Measurements from ENCODE around the gene PRKCZ. TPM values are rescaled to one million over a fixed set of nuclear protein-coding genes. Genes with fewer than 3 reads are reported as not detected.

PRKCZ gene
- total and polyA plus RNA-seq, 5 experiments from 2014 or later = 7.8 to 33.9 (median 11.3) TPM

DNA sequence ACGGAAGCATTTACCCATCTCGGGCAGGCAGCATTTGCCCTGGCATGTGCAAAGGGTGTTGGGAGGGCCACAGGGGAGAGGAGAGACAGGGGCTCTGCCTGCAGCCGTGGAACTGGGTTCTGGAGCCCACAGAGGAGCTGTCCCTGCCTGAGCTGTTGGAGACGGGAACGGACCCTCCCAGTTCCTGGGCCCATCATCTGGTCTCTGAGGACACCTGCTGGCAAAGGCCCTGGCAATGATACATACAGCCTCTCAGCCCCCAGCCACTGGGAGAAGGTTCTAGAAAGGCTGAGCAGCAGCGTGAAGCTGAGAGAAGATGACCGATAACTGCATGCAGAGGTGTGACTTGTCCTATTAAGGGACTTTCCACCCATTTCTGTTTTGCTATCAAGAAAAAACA is 113.0 kb downstream of the PRKCZ start:
- H3K4me1 Mint-ChIP-seq = peaks cover 9 to 36% (median 20%) of the 10 kb centered on the region in 4 donors
- peak in 3 of 10 donors; percentile 27 to 45 (median 29) for DNase-seq
- H3K9me3 Mint-ChIP-seq = no peaks in the 10 kb centered on the region
- H3K27ac Mint-ChIP-seq = peak overlapping the region; percentile 55 to 95 (median 89)
- H3K4me3 Mint-ChIP-seq = peak overlapping the region in 9 of 10 donors; percentile 4 to 56 (median 33)
- peaks cover 5 to 20% (median 5%) of the 10 kb centered on the region in 3 donors for H3K36me3 Mint-ChIP-seq
- no peaks in the 10 kb centered on the region for H3K27me3 Mint-ChIP-seq
- POLR2A ChIA-PET = no interaction called here
- peak; percentile 33 to 75 for ATAC-seq

DNA sequence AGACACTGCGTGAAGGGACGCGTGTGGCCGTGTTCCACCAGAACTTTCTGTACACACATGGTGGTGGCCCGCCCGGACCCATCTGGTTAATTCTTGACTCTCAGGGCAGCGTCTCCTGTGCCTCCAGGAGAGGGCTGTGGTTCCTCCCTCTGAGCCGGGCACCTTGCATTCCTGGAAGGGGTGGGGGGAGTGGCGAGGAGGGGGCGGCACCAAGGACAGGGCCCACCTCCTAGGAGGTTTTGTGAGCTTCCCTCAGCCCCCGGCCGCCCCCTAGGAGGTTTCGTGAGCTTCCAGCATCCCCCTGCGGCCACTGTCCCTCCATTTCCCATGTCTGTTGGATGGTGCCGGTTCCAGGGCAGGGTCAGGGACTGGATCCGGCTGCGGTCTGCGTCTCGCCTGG is 115.4 kb downstream of the PRKCZ start:
- H3K4me3 Mint-ChIP-seq = no peak overlapping the region
- peaks cover 5 to 10% (median 9%) of the 10 kb centered on the region in 3 donors for H3K36me3 Mint-ChIP-seq
- ATAC-seq (no peak), DNase-seq (no peak)
- H3K27me3 Mint-ChIP-seq = no peaks in the 10 kb centered on the region
- POLR2A ChIA-PET = interaction anchor here (1.1 kb wide), 1 partner anchor 9 kb away, joined by 3 read pairs; no protein-coding TSS in a partner anchor
- no peak overlapping the region for H3K27ac Mint-ChIP-seq
- peaks cover 8 to 26% (median 16%) of the 10 kb centered on the region in 4 donors for H3K4me1 Mint-ChIP-seq
- H3K9me3 Mint-ChIP-seq = no peaks in the 10 kb centered on the region

DNA sequence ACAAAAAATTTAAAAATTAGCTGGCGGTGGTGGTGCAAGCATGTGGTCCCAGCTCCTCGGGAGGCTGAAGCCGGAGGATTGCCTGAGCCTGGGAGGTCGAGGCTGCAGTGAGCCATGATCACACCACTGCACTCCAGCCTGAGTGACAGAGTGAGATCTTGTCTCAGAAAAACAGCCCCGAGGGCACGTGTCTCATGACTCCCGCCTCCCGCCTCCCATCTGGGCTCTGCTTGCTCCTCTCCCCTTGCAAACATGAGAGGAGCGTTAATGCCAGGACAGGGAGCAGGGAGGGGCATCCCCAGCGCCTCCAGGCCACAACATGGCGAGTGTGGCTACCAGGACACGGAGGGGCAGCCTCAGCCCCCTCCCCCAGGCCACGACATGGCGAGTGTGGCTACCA is 116.0 kb downstream of the PRKCZ start:
- ATAC-seq = no peak
- Mint-ChIP-seq H3K4me1 (peaks cover 7 to 22% (median 15%) of the 10 kb centered on the region in 4 donors), H3K9me3 (no peaks in the 10 kb centered on the region), H3K4me3 (no peak overlapping the region), H3K27ac (no peak overlapping the region), H3K27me3 (no peaks in the 10 kb centered on the region), H3K36me3 (peaks cover 5 to 10% (median 9%) of the 10 kb centered on the region in 3 donors)
- POLR2A ChIA-PET = interaction anchor here (1.1 kb wide), 1 partner anchor 10 kb away, joined by 3 read pairs; no protein-coding TSS in a partner anchor
- no peak for DNase-seq

DNA sequence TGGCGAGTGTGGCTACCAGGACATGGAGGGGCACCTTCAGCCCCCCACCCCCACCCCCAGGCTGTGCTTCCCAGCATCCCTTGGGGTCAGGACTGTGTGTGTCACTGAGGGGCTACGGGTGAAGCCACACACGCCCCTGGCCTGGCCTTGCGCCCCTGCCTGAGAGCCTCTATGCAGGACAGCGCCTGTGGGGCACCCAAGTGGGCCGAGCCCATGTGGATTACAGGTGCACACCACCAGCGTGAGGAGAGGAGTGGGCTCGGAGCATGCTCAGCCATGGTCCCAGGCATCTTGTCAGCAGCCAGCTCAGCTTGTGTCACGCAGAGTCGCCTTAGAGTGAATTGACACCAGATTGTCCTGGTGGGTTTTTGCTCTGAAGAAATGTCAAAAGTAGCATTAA is 116.5 kb downstream of the PRKCZ start:
- POLR2A ChIA-PET = no interaction called here
- no peak overlapping the region for H3K27ac Mint-ChIP-seq
- H3K4me1 Mint-ChIP-seq = peaks cover 7 to 17% (median 13%) of the 10 kb centered on the region in 4 donors
- no peak overlapping the region for H3K4me3 Mint-ChIP-seq
- no peaks in the 10 kb centered on the region for H3K27me3 Mint-ChIP-seq
- no peaks in the 10 kb centered on the region for H3K9me3 Mint-ChIP-seq
- ATAC-seq (no peak), DNase-seq (no peak)
- H3K36me3 Mint-ChIP-seq = peaks cover 5 to 10% (median 9%) of the 10 kb centered on the region in 3 donors

DNA sequence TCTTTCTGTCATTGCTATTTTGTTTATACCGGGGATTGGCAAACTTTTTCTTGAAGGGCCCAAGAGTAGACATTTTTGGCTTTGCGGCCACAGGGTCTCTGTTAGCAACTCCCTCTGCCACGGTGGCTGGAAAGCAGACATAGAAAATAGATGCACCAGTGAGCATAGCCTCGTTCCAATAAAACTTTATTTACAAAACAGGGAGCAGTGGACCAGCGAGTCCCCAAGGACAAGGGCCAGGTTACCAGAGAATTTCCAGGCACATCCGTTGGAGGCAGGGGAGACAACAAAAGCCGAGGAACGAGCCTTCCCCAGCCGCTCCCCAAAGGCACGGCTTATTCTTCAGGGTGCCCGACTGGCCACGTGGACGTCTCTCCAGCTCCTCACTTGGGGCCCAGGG is 117.9 kb downstream of the PRKCZ start:
- ATAC-seq = no peak
- H3K27me3 Mint-ChIP-seq = no peaks in the 10 kb centered on the region
- H3K4me1 Mint-ChIP-seq = peaks cover 1 to 8% (median 3%) of the 10 kb centered on the region in 4 donors
- H3K36me3 Mint-ChIP-seq = peaks cover 0 to 10% (median 9%) of the 10 kb centered on the region in 3 donors
- POLR2A ChIA-PET = no interaction called here
- H3K4me3 Mint-ChIP-seq = no peak overlapping the region
- no peaks in the 10 kb centered on the region for H3K9me3 Mint-ChIP-seq
- DNase-seq = no peak
- peak overlapping the region in 1 of 10 donors; percentile 14 for H3K27ac Mint-ChIP-seq

DNA sequence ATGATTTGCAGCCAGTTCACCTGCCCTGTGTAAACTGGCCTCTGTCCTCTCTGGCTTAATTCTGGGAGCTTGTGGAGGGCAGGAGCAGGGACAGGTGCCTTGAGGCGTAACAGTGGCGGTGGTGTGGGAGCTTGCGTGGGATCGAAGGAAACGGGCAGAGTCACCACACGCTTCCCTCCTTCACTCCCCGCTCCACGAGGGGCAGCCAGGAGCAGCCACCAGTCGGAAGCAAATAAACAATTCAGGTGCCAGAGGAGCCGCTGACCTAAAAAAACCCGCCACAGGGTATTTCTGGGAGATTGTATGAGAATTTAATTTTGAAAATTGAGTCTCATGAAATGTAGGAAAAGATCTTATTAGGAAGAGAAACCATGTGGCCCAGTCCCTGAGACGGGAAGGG is 118.3 kb downstream of the PRKCZ start:
- POLR2A ChIA-PET = no interaction called here
- ATAC-seq = no peak

DNA sequence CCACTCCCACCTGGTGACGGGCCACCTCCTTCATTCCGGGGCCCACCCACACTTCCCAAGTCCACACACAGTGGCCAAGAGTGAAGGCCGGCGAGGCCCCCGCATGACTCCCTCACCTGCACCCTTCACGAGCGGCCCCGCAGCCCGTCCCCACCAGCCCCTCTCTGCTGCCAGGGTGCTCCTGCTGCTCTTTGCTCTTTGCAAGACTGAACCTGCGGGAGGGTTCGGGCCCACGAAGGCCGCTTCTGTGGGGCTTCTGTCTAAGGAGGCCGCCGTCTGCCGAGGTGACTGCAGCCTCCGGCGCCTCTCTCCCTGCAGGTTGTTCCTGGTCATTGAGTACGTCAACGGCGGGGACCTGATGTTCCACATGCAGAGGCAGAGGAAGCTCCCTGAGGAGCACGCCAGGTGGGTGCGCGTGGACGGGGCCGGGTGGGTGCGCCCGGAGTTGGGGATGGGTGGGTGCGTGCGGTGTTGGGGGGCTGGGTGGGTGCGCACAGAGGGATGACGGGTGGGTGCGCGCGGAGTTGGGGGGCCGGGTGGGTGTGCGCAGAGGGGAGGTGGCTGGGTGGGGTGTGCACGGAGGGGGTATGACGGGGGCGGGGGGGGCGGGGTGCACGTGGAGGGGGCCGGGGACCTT is 119.1 kb downstream of the PRKCZ start:
- Mint-ChIP-seq H3K4me1 (peaks cover 0 to 10% (median under 1%) of the 10 kb centered on the region in 4 donors), H3K4me3 (no peak overlapping the region), H3K9me3 (no peaks in the 10 kb centered on the region), H3K36me3 (peaks cover 0 to 9% (median 6%) of the 10 kb centered on the region in 3 donors), H3K27me3 (no peaks in the 10 kb centered on the region), H3K27ac (no peak overlapping the region)
- ATAC-seq = no peak
- DNase-seq = no peak
- POLR2A ChIA-PET = no interaction called here

More for the DNA sequence above, 118.3 kb downstream of the PRKCZ start:
- no peak for DNase-seq
- Mint-ChIP-seq H3K36me3 (peaks cover 0 to 9% (median 6%) of the 10 kb centered on the region in 3 donors), H3K27me3 (no peaks in the 10 kb centered on the region), H3K9me3 (no peaks in the 10 kb centered on the region), H3K27ac (peak overlapping the region in 1 of 10 donors; percentile 24), H3K4me1 (peaks cover 0 to 8% (median under 1%) of the 10 kb centered on the region in 4 donors), H3K4me3 (no peak overlapping the region)

DNA sequence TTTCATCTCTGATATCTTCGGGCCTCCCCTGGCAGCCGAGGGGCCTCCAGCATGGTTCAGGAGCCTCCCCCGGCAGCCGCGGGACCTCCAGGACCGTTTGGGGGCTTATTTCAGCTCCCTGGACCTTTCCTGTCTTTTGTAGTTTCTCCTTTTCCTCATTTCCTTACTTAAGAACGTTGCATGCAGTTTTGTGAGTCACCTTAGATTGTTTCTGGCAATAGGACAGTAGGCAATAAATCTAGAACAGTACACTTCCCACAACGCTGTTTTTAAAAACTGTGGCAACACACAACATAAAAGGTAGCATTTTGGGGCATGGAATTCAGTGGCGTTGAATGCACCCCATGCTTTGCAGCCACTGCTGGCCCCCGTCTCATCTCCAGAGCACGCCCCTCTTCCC is 120.0 kb downstream of the PRKCZ start:
- Mint-ChIP-seq H3K27me3 (no peaks in the 10 kb centered on the region), H3K4me1 (peaks cover 0 to 12% (median under 1%) of the 10 kb centered on the region in 4 donors), H3K36me3 (peaks cover 0 to 9% (median 6%) of the 10 kb centered on the region in 3 donors), H3K27ac (peak overlapping the region in 2 of 10 donors; percentile 18 to 24), H3K9me3 (no peaks in the 10 kb centered on the region), H3K4me3 (no peak overlapping the region)
- no peak for ATAC-seq
- POLR2A ChIA-PET = no interaction called here
- DNase-seq = no peak

DNA sequence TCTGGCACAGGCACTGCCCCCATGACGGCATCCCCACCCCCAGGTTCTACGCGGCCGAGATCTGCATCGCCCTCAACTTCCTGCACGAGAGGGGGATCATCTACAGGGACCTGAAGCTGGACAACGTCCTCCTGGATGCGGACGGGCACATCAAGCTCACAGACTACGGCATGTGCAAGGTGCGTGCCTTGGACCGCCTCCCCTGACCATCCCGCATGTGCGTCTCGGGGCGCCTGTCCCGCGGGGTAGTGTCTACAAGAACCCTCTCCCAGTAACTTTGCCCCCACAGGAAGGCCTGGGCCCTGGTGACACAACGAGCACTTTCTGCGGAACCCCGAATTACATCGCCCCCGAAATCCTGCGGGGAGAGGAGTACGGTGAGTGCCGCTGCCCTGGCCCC is 121.8 kb downstream of the PRKCZ start:
- ATAC-seq (no peak), DNase-seq (no peak)
- peaks cover 0 to 11% (median 10%) of the 10 kb centered on the region in 3 donors for H3K36me3 Mint-ChIP-seq
- H3K27me3 Mint-ChIP-seq = no peaks in the 10 kb centered on the region
- peaks cover 0 to 15% (median under 1%) of the 10 kb centered on the region in 4 donors for H3K4me1 Mint-ChIP-seq
- no peak overlapping the region for H3K4me3 Mint-ChIP-seq
- POLR2A ChIA-PET = no interaction called here
- H3K27ac Mint-ChIP-seq = no peak overlapping the region
- H3K9me3 Mint-ChIP-seq = no peaks in the 10 kb centered on the region

DNA sequence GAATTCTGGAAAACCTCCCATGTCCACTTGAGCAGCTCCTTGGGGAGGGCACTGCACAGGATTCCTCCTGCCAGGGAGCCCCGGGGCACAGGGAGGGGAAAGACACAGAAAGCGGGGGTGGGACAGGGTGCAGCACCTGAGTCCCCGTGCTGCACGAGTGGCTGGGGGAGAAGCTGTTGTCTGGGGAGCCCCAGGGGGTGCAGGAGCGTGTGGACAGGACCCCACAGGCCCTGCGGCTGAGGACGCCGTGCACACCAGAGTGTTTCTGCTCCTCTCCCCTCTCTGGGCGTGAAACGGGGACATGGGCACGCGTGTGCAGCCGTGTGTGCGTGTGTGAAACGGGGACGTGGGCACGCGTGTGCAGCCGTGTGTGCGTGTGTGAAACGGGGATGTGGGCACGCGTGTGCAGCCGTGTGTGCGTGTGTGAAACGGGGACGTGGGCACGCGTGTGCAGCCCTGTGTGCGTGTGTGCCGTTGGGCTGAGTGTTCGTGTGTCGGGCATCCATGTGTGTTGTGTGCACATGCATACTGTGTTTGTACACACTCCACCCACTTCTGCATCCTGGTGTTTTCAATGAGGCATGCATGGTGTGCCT is 122.4 kb downstream of the PRKCZ start:
- Mint-ChIP-seq H3K4me3 (no peak overlapping the region), H3K27ac (peak overlapping the region in 4 of 10 donors; percentile 16 to 40 (median 24)), H3K27me3 (no peaks in the 10 kb centered on the region), H3K9me3 (no peaks in the 10 kb centered on the region), H3K4me1 (peaks cover 0 to 15% (median 2%) of the 10 kb centered on the region in 4 donors), H3K36me3 (peaks cover 0 to 14% (median 11%) of the 10 kb centered on the region in 3 donors)
- POLR2A ChIA-PET = no interaction called here
- DNase-seq = no peak
- no peak for ATAC-seq

DNA sequence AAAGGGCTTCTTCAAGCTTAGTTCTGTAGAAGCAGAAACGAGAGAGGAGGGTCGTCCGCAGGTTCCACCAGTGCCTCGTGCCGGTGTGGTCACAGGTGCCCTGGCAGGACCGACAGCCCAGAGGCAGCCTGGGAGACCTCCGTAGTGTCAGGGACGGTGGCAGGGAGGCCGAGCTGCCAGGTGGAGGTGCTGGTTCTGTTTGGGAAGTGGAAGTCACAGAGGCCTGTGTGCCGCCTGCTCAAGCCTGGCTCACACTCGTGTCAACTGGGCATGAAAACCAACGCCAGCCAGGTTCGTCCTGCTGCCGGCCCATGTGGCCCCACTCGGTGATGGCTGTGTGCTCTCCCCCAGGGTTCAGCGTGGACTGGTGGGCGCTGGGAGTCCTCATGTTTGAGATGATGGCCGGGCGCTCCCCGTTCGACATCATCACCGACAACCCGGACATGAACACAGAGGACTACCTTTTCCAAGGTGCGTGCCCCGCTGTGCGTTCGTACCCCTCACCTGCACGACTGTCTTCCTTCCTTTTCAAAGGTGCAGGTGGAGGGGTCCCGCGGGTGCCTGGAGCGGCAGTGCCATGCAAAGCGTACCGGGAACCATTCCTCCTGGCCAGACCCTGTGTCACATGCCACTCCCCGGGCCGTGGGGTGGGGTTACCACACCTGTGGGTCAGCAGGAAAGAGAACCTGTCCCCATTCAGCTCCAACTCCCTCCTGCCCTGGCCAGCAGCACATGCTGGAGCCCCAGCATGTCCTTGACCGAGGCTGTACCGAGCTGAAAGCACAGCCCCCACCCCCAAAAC is 123.5 kb downstream of the PRKCZ start:
- Mint-ChIP-seq H3K27me3 (no peaks in the 10 kb centered on the region), H3K36me3 (peaks cover 0 to 18% (median 14%) of the 10 kb centered on the region in 3 donors), H3K9me3 (no peaks in the 10 kb centered on the region), H3K4me3 (no peak overlapping the region), H3K27ac (peak overlapping the region in 2 of 10 donors; percentile 17 to 47), H3K4me1 (peaks cover 0 to 15% (median 1%) of the 10 kb centered on the region in 4 donors)
- DNase-seq (no peak), ATAC-seq (peak in 1 of 2 donors; percentile 23)
- POLR2A ChIA-PET = interaction anchor here (2.5 kb wide), 1 partner anchor 16 kb away, joined by 8 read pairs; no protein-coding TSS in a partner anchor

DNA sequence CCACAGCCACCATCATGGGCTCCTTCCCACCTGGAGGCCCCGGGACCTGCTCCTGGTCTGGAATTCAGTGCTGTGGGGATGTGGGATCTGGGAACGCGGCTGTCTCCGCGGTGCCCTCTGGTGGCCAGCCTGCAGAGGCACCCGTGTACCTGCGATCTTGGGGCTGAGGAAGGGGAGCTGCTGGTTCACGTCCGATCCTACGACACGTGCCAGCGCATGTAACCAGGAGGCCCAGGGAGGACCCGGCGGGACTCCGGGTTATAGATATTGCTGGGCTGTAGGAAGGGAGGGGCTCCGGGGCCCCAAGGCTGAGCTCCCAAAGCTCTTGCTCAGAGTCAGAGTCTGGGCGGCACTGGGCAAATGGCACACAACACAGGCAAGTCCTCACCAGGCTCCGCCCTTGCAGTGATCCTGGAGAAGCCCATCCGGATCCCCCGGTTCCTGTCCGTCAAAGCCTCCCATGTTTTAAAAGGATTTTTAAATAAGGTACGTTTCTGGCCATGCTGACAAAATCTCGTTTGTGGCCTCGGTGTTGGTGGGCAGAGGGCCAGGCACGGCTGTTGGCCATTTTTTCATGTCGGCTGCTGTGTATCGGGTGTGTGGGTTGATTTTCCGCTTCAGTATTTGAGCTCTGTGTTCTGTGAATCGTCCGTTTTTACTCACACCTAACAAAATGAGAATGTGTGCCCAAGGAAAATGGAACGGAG is 124.3 kb downstream of the PRKCZ start:
- Mint-ChIP-seq H3K27me3 (no peaks in the 10 kb centered on the region), H3K36me3 (peaks cover 0 to 18% (median 14%) of the 10 kb centered on the region in 3 donors), H3K4me3 (peak overlapping the region in 4 of 10 donors; percentile 10 to 60 (median 37)), H3K4me1 (peaks cover 0 to 15% (median 1%) of the 10 kb centered on the region in 4 donors), H3K9me3 (no peaks in the 10 kb centered on the region), H3K27ac (peak overlapping the region in 3 of 10 donors; percentile 7 to 67 (median 60))
- peak in 3 of 10 donors; percentile 21 to 44 (median 24) for DNase-seq
- POLR2A ChIA-PET = interaction anchor here (0.6 to 2.5 kb wide), 2 partner anchors 15 to 215 kb away, joined by 5 to 8 read pairs; no protein-coding TSS in a partner anchor
- ATAC-seq = peak; percentile 63 to 75

Data from naive thymus-derived CD8-positive, alpha-beta T cell (primary cell).